HepG2 (cell line): Measurements from ENCODE around the gene C11orf68. TPM values are rescaled to one million over a fixed set of nuclear protein-coding genes. Genes with fewer than 3 reads are reported as not detected.

Source experiments
- ELF3 ChIP-seq: IDR thresholded peaks from 2 replicates; pipeline ENCODE4 v1.6.1; 2016; ENCODE audit warnings: missing genetic modification reagents, missing compliant biosample characterization
- FLYWCH1 ChIP-seq: sonication (generic); formaldehyde crosslinking; IDR thresholded peaks from 2 replicates; pipeline ENCODE4 v1.8.1; 2023; ENCODE audit warnings: mild to moderate bottlenecking, missing genetic modification reagents
- FOSL1 ChIP-seq: sonication (generic); formaldehyde crosslinking; IDR thresholded peaks from 2 replicates; pipeline ENCODE4 v1.9.0; 2021; ENCODE audit warnings: missing genetic modification reagents, borderline replicate concordance
- HCFC1 ChIP-seq: fragments of 150-350 bp; IDR thresholded peaks from 2 replicates; pipeline ENCODE4 v1.6.1; 2014; ENCODE audit warnings: low read depth, low read length
- KLF6 ChIP-seq: IDR thresholded peaks from 2 replicates; pipeline ENCODE4 v1.8.0; 2016; ENCODE audit warnings: missing biosample characterization, missing genetic modification reagents
- NR2C2 ChIP-seq: sonication (generic); formaldehyde crosslinking; IDR thresholded peaks from 2 replicates; pipeline ENCODE4 v1.4.0; 2020; ENCODE audit warnings: missing genetic modification reagents, mild to moderate bottlenecking, moderate library complexity, borderline replicate concordance
- RAD21 ChIP-seq: fragments of 450-650 bp; formaldehyde crosslinking; IDR thresholded peaks from 2 replicates; pipeline ENCODE4 v1.5.0; 2020; ENCODE audit warnings: mild to moderate bottlenecking
- SOX6 ChIP-seq, 2 experiments: fragments of 450-650 bp in 1 of 2; sonication (generic) in 1 of 2; formaldehyde crosslinking in 1 of 2; IDR thresholded peaks; 2 replicates each; pipeline versions ENCODE4 v1.4.0 to v1.6.1; 2017 to 2020; ENCODE audit warnings: antibody characterized with exemption in 1 of 2, mild to moderate bottlenecking in 1 of 2, missing genetic modification reagents in 1 of 2
- TARDBP ChIP-seq: sonication (generic); formaldehyde crosslinking; IDR thresholded peaks from 2 replicates; pipeline ENCODE4 v1.8.0; 2022; ENCODE audit warnings: mild to moderate bottlenecking, missing genetic modification reagents
- polyA plus RNA-seq, 8 experiments: library from polyadenylated mRNA; depleted of rRNA in 3 of 8; stranded (reverse) in 7 of 8; unstranded in 1 of 8; fragments of >200 nt; fragmentation: Illumina TruSeq in 4 of 8; extraction: Trizol in 4 of 8; gene quantifications; 2 replicates each; pipeline versions ENCODE4 v1.2.1 to v1.2.3, GENCODE V29; 2011 to 2016; ENCODE audit warnings: low read depth in 4 of 8, missing spikeins in 1 of 8, mixed read lengths in 1 of 8; ENCODE audit not compliant: insufficient read depth in 1 of 8
- total RNA-seq, 5 experiments: library from RNA; depleted of rRNA; stranded (reverse); fragments of >200 nt; fragmentation: Illumina TruSeq; extraction: Trizol; gene quantifications; 2 replicates each; pipeline ENCODE4 v1.2.3, GENCODE V29; 2016; ENCODE audit warnings: low read depth in 1 of 5
- TF ChIP-seq, protein P1 (sequence below): sonication (generic); formaldehyde crosslinking; IDR thresholded peaks from 2 replicates; pipeline ENCODE4 v1.8.0; 2022; ENCODE audit warnings: low read depth, missing genetic modification reagents
- TF ChIP-seq, protein P2 (sequence below): sonication (generic); formaldehyde crosslinking; conservative IDR thresholded peaks from 2 replicates; pipeline ENCODE4 v1.8.1; 2023; ENCODE audit warnings: missing genetic modification reagents
- TF ChIP-seq, protein P3 (sequence below): sonication (generic); formaldehyde crosslinking; IDR thresholded peaks from 2 replicates; pipeline ENCODE4 v1.4.0; 2020; ENCODE audit warnings: missing genetic modification reagents, borderline replicate concordance
- TF ChIP-seq, protein P4 (sequence below): sonication (generic); formaldehyde crosslinking; IDR thresholded peaks from 2 replicates; pipeline ENCODE4 v1.4.0; 2020; ENCODE audit warnings: missing genetic modification reagents

The C11orf68 gene
- total and polyA plus RNA-seq, 2 of the 13 experiments (the other 11 are each of a cell fraction or from before 2014, with no cell fraction given) = 8.4 to 28.3 TPM

DNA sequence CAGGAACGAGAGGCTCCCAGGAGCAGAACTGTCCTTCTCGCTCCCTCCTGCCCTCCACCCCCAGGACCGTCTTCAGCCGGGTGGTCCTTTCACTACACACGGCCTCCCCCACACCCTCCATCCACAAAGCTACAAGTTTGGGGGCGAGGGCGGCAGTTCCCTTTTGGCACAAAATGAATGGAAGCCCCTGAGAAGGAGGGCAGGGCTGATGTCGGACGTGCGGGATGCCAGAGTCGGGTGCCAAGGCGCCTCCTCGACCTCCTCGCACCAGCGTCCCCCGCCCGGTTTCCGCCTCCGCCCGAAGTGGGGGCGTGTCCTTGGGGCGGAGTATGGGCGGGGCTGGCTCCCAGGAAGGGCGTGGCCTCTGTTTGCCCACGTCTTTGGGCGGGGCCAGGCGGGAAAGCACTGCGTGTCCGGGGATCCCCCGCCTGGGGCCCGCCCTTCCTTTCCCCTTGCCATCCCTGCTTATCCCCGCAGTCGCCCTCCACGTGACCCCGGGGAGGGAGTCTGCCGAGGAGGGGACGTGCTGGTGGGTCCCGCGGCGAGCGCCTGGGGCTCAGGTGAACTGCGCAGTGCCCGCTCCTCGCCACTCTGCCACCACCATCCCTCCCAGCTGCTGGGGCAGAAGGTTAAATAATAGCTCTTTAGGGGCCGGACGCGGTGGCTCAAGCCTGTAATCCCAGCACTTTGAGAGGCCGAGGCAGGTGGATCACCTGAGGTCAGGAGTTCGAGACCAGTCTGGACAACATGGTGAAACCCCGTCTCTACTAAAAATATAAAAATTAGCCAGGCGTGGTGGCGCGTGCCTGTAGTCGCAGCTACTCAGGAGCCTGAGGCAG is 45.3 kb downstream of the C11orf68 start (continued):
- TF ChIP-seq, protein P1, sequence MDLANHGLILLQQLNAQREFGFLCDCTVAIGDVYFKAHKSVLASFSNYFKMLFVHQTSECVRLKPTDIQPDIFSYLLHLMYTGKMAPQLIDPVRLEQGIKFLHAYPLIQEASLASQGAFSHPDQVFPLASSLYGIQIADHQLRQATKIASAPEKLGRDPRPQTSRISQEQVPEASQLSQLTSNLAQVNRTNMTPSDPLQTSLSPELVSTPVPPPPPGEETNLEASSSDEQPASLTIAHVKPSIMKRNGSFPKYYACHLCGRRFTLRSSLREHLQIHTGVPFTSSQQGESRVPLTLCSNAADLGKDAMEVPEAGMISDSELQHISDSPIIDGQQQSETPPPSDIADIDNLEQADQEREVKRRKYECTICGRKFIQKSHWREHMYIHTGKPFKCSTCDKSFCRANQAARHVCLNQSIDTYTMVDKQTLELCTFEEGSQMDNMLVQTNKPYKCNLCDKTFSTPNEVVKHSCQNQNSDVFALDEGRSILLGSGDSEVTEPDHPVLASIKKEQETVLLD (CRISPR knock-in tag) = no peak; the same call in 1 of the 2 replicates
- TF ChIP-seq TARDBP (CRISPR knock-in tag) (peak; percentile 62; the same call in 1 of the 2 replicates), NR2C2 (CRISPR knock-in tag) (no peak), SOX6 (IDR thresholded peaks at IDR 0.05) (no peak), SOX6 (CRISPR knock-in tag; IDR thresholded peaks at IDR 0.05) (peak; percentile 77), FOSL1 (CRISPR knock-in tag) (no peak), FLYWCH1 (CRISPR knock-in tag) (peak; percentile 76; the same call in 1 of the 2 replicates), HCFC1 (no peak), ELF3 (CRISPR knock-in tag) (peak; percentile 70; the same call in 1 of the 2 replicates), KLF6 (CRISPR knock-in tag) (no peak), RAD21 (CRISPR knock-in tag) (no peak)
- TF ChIP-seq, protein P2, sequence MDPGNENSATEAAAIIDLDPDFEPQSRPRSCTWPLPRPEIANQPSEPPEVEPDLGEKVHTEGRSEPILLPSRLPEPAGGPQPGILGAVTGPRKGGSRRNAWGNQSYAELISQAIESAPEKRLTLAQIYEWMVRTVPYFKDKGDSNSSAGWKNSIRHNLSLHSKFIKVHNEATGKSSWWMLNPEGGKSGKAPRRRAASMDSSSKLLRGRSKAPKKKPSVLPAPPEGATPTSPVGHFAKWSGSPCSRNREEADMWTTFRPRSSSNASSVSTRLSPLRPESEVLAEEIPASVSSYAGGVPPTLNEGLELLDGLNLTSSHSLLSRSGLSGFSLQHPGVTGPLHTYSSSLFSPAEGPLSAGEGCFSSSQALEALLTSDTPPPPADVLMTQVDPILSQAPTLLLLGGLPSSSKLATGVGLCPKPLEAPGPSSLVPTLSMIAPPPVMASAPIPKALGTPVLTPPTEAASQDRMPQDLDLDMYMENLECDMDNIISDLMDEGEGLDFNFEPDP (CRISPR knock-in tag) = no peak
- TF ChIP-seq, protein P3, sequence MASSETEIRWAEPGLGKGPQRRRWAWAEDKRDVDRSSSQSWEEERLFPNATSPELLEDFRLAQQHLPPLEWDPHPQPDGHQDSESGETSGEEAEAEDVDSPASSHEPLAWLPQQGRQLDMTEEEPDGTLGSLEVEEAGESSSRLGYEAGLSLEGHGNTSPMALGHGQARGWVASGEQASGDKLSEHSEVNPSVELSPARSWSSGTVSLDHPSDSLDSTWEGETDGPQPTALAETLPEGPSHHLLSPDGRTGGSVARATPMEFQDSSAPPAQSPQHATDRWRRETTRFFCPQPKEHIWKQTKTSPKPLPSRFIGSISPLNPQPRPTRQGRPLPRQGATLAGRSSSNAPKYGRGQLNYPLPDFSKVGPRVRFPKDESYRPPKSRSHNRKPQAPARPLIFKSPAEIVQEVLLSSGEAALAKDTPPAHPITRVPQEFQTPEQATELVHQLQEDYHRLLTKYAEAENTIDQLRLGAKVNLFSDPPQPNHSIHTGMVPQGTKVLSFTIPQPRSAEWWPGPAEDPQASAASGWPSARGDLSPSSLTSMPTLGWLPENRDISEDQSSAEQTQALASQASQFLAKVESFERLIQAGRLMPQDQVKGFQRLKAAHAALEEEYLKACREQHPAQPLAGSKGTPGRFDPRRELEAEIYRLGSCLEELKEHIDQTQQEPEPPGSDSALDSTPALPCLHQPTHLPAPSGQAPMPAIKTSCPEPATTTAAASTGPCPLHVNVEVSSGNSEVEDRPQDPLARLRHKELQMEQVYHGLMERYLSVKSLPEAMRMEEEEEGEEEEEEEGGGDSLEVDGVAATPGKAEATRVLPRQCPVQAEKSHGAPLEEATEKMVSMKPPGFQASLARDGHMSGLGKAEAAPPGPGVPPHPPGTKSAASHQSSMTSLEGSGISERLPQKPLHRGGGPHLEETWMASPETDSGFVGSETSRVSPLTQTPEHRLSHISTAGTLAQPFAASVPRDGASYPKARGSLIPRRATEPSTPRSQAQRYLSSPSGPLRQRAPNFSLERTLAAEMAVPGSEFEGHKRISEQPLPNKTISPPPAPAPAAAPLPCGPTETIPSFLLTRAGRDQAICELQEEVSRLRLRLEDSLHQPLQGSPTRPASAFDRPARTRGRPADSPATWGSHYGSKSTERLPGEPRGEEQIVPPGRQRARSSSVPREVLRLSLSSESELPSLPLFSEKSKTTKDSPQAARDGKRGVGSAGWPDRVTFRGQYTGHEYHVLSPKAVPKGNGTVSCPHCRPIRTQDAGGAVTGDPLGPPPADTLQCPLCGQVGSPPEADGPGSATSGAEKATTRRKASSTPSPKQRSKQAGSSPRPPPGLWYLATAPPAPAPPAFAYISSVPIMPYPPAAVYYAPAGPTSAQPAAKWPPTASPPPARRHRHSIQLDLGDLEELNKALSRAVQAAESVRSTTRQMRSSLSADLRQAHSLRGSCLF (CRISPR knock-in tag) = no peak
- TF ChIP-seq, protein P4, sequence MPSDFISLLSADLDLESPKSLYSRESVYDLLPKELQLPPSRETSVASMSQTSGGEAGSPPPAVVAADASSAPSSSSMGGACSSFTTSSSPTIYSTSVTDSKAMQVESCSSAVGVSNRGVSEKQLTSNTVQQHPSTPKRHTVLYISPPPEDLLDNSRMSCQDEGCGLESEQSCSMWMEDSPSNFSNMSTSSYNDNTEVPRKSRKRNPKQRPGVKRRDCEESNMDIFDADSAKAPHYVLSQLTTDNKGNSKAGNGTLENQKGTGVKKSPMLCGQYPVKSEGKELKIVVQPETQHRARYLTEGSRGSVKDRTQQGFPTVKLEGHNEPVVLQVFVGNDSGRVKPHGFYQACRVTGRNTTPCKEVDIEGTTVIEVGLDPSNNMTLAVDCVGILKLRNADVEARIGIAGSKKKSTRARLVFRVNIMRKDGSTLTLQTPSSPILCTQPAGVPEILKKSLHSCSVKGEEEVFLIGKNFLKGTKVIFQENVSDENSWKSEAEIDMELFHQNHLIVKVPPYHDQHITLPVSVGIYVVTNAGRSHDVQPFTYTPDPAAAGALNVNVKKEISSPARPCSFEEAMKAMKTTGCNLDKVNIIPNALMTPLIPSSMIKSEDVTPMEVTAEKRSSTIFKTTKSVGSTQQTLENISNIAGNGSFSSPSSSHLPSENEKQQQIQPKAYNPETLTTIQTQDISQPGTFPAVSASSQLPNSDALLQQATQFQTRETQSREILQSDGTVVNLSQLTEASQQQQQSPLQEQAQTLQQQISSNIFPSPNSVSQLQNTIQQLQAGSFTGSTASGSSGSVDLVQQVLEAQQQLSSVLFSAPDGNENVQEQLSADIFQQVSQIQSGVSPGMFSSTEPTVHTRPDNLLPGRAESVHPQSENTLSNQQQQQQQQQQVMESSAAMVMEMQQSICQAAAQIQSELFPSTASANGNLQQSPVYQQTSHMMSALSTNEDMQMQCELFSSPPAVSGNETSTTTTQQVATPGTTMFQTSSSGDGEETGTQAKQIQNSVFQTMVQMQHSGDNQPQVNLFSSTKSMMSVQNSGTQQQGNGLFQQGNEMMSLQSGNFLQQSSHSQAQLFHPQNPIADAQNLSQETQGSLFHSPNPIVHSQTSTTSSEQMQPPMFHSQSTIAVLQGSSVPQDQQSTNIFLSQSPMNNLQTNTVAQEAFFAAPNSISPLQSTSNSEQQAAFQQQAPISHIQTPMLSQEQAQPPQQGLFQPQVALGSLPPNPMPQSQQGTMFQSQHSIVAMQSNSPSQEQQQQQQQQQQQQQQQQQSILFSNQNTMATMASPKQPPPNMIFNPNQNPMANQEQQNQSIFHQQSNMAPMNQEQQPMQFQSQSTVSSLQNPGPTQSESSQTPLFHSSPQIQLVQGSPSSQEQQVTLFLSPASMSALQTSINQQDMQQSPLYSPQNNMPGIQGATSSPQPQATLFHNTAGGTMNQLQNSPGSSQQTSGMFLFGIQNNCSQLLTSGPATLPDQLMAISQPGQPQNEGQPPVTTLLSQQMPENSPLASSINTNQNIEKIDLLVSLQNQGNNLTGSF = no peak
